Thymus (tissue), 11 donors: ENCODE data around the gene ANO2. TPM values are rescaled to one million over a fixed set of nuclear protein-coding genes. Genes with fewer than 3 reads are reported as not detected.

Source experiments
- DNase-seq, 9 donors: peaks; one replicate each; pipeline ENCODE4 v3.0.0-alpha.2; 2013; ENCODE audit warnings: low spot score in 9 of 9, low read depth in 6 of 9, missing footprints in 1 of 9
- H3K27ac ChIP-seq, 2 donors: one replicate each; pipeline ENCODE4 v1.5.1; 2013; ENCODE audit warnings: control low read depth in 1 of 2, low read depth in 1 of 2, low read length in 1 of 2, mild to moderate bottlenecking in 1 of 2, moderate library complexity in 1 of 2
- H3K27me3 ChIP-seq, 2 donors: one replicate each; pipeline ENCODE4 v1.5.1; 2013; ENCODE audit warnings: low read length in 1 of 2; ENCODE audit not compliant: control insufficient read depth in 2 of 2, insufficient read depth in 1 of 2
- H3K36me3 ChIP-seq, 2 donors: one replicate each; pipeline ENCODE4 v1.5.1; 2013; ENCODE audit warnings: low read length in 1 of 2, mild to moderate bottlenecking in 1 of 2, moderate library complexity in 1 of 2; ENCODE audit not compliant: control insufficient read depth in 2 of 2, insufficient read depth in 2 of 2
- H3K4me1 ChIP-seq, 2 donors: one replicate each; pipeline ENCODE4 v1.5.1; 2013; ENCODE audit warnings: low read length in 2 of 2; ENCODE audit not compliant: control insufficient read depth in 2 of 2, insufficient read depth in 2 of 2
- H3K4me3 ChIP-seq, 2 donors: one replicate each; pipeline ENCODE4 v1.5.1; 2013; ENCODE audit warnings: low read length in 2 of 2, control low read depth in 1 of 2, mild to moderate bottlenecking in 1 of 2
- H3K9me3 ChIP-seq, 2 donors: one replicate each; pipeline ENCODE4 v1.5.1; 2013; ENCODE audit warnings: low read length in 1 of 2, mild to moderate bottlenecking in 1 of 2; ENCODE audit not compliant: control insufficient read depth in 2 of 2, insufficient read depth in 1 of 2
- WGBS: extraction: QIAGEN DNeasy Blood & Tissue Kit; methylation state at CpG from one replicate; pipeline ENCODE4 v1.1.7; 2013; 5-methylcytosine and 5-hydroxymethylcytosine counted together
- polyA plus RNA-seq: library from polyadenylated mRNA; stranded (reverse); fragments of 200-250 nt; gene quantifications from one replicate; pipeline ENCODE4 v1.2.3, GENCODE V29; 2013
- total RNA-seq: library from RNA; stranded (reverse); fragments of 120-200 nt; gene quantifications from one replicate; pipeline ENCODE4 v1.2.4, GENCODE V29; 2013
- donor health status: healthy.

The ANO2 gene
- total and polyA plus RNA-seq, 2 donors: 0.57 to 1.4 TPM

- H3K27ac ChIP-seq: no peak overlapping the region
- no peak for DNase-seq
- no peaks in the 10 kb centered on the region for H3K27me3 ChIP-seq
- no peaks in the 10 kb centered on the region for H3K36me3 ChIP-seq
- peaks cover 0 to 1% of the 10 kb centered on the region in 2 donors for H3K9me3 ChIP-seq
- WGBS: 97% methylated on average over 3 of the region's 3 CpGs
- H3K4me1 ChIP-seq: peaks cover 7 to 20% of the 10 kb centered on the region in 2 donors
- H3K4me3 ChIP-seq: no peak overlapping the region
Observed at GRCh38 chr12:5716976-5717375, 228.1 kb downstream of the ANO2 start.

GRCh38 chr12:5716201-5716600 is 228.9 kb downstream of the ANO2 start:
- Histone ChIP-seq H3K9me3 (peaks cover 0 to 1% of the 10 kb centered on the region in 2 donors), H3K27me3 (no peaks in the 10 kb centered on the region), H3K4me3 (no peak overlapping the region), H3K27ac (no peak overlapping the region), H3K4me1 (peaks cover 7 to 15% of the 10 kb centered on the region in 2 donors), H3K36me3 (no peaks in the 10 kb centered on the region)
- 92% methylated on average over 1 of the region's 1 CpG for WGBS
- no peak for DNase-seq

DNA sequence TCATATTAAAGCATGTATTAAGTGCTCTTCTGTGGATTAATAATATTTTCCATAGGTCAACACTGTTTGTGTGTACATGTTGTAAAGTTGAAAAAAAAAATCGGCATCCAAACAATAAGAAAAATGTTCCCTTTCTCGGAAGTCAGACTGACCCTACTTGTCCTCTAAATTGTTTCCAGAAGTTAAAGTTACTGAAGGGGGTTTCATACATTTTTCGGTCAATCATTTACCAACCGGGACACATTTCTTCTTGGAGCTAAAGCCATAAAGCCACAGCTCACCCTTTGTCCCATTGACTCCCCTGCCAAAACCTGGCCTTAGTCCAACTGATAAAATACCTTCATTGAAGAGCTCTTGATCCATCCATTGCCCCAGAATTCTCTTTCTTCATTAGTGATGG is 230.0 kb downstream of the ANO2 start:
- H3K27me3 ChIP-seq: no peaks in the 10 kb centered on the region
- no peaks in the 10 kb centered on the region for H3K36me3 ChIP-seq
- H3K27ac ChIP-seq: no peak overlapping the region
- H3K4me3 ChIP-seq: no peak overlapping the region
- no peak for DNase-seq
- WGBS: 84% methylated on average over 4 of the region's 4 CpGs
- peaks cover 0 to 1% of the 10 kb centered on the region in 2 donors for H3K9me3 ChIP-seq
- H3K4me1 ChIP-seq: peaks cover 7 to 13% of the 10 kb centered on the region in 2 donors

DNA sequence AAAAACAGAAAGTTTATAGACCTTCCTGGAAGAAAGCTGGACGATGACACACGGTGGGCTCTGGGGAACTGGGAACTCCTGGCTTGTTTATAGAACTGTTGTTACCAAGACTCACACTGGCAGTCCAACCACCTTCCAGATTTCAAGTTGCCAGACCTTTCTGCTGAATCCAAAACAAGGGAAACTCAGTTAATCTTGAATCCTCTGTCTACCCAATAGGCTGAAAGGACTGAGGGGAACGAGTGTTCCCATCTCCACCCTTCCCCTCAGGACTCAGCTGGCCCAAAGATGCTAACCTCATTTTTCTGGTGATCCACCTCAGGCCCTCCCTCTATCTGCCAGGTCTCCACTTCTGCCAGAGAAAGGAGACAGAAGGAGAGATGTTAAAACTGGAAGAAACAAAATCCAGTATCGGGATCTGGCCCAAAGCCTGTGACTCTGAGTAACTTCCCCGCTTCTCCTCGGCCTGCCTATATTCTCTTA is 231.4 kb downstream of the ANO2 start:
- peaks cover 0 to 1% of the 10 kb centered on the region in 2 donors for H3K9me3 ChIP-seq
- no peak overlapping the region for H3K4me3 ChIP-seq
- 98% methylated on average over 6 of the region's 6 CpGs for WGBS
- H3K27ac ChIP-seq: no peak overlapping the region
- H3K4me1 ChIP-seq: peaks cover 7 to 13% of the 10 kb centered on the region in 2 donors
- H3K36me3 ChIP-seq: no peaks in the 10 kb centered on the region
- no peak for DNase-seq
- H3K27me3 ChIP-seq: no peaks in the 10 kb centered on the region

- DNase-seq: no peak
- H3K9me3 ChIP-seq: no peaks in the 10 kb centered on the region
- no peak overlapping the region for H3K27ac ChIP-seq
- no peaks in the 10 kb centered on the region for H3K36me3 ChIP-seq
- H3K4me3 ChIP-seq: no peak overlapping the region
- no peaks in the 10 kb centered on the region for H3K27me3 ChIP-seq
- 99% methylated on average over 1 of the region's 1 CpG for WGBS
- H3K4me1 ChIP-seq: no peaks in the 10 kb centered on the region
Observed at GRCh38 chr12:5710260-5710878, 234.7 kb downstream of the ANO2 start.

- Histone ChIP-seq H3K4me1 (no peaks in the 10 kb centered on the region), H3K4me3 (no peak overlapping the region), H3K9me3 (no peaks in the 10 kb centered on the region), H3K36me3 (no peaks in the 10 kb centered on the region), H3K27ac (no peak overlapping the region), H3K27me3 (no peaks in the 10 kb centered on the region)
- no peak for DNase-seq
Observed at GRCh38 chr12:5708371-5708770, 236.7 kb downstream of the ANO2 start.

GRCh38 chr12:5706247-5706646 is 238.8 kb downstream of the ANO2 start:
- no peaks in the 10 kb centered on the region for H3K36me3 ChIP-seq
- H3K4me3 ChIP-seq: no peak overlapping the region
- no peaks in the 10 kb centered on the region for H3K27me3 ChIP-seq
- no peaks in the 10 kb centered on the region for H3K9me3 ChIP-seq
- H3K4me1 ChIP-seq: no peaks in the 10 kb centered on the region
- no peak for DNase-seq
- no peak overlapping the region for H3K27ac ChIP-seq
- WGBS: 97% methylated on average over 4 of the region's 4 CpGs

DNA sequence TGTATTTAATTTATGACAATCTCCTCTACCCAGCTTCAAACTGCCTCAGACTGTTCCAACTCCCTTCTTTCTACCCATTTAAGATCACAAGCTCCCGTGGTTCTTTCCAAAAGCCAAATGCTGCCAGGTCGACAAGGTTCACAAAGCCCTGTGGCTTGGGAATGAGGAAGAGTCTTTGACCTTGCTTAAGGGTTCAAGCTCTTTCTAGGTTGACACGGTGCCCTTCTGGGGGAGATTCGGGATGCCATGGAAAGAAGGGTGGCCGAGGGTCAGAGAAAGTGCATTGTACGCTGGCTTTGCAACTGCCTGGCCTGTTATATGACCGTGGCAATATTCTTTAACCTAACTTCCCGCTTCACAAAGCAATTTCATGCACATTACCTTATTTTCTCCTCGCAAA is 239.3 kb downstream of the ANO2 start:
- H3K27ac ChIP-seq: no peak overlapping the region
- no peaks in the 10 kb centered on the region for H3K4me1 ChIP-seq
- no peaks in the 10 kb centered on the region for H3K36me3 ChIP-seq
- H3K27me3 ChIP-seq: no peaks in the 10 kb centered on the region
- no peak for DNase-seq
- 89% methylated on average over 9 of the region's 9 CpGs for WGBS
- no peak overlapping the region for H3K4me3 ChIP-seq
- H3K9me3 ChIP-seq: no peaks in the 10 kb centered on the region

GRCh38 chr12:5694759-5695409 is 250.2 kb downstream of the ANO2 start:
- Histone ChIP-seq H3K9me3 (no peaks in the 10 kb centered on the region), H3K27ac (no peak overlapping the region), H3K4me1 (no peaks in the 10 kb centered on the region), H3K27me3 (no peaks in the 10 kb centered on the region), H3K4me3 (no peak overlapping the region), H3K36me3 (no peaks in the 10 kb centered on the region)
- WGBS: 85% methylated on average over 6 of the region's 6 CpGs
- no peak for DNase-seq
